KOPT-K1 (cell line): ENCODE measurements around the gene ATAT1.

Source experiments
- H3K27ac ChIP-seq: fragments of 200-600 bp; sonication (generic); 2 replicates; pipeline ENCODE4 v1.5.1; 2016; ENCODE audit warnings: antibody characterized with exemption, mild to moderate bottlenecking, low read depth, low read length; ENCODE audit not compliant: poor library complexity, severe bottlenecking
- H3K36me3 ChIP-seq: fragments of 200-600 bp; sonication (generic); 2 replicates; pipeline ENCODE4 v1.5.1; 2017; ENCODE audit warnings: antibody characterized with exemption, mild to moderate bottlenecking, low read length, moderate library complexity; ENCODE audit not compliant: insufficient read depth
- H3K9me3 ChIP-seq: fragments of 200-600 bp; sonication (generic); 2 replicates; pipeline ENCODE4 v1.5.1; 2017; ENCODE audit warnings: antibody characterized with exemption, low read length, mild to moderate bottlenecking; ENCODE audit not compliant: insufficient read depth, poor library complexity, severe bottlenecking

The ATAT1 gene

DNA sequence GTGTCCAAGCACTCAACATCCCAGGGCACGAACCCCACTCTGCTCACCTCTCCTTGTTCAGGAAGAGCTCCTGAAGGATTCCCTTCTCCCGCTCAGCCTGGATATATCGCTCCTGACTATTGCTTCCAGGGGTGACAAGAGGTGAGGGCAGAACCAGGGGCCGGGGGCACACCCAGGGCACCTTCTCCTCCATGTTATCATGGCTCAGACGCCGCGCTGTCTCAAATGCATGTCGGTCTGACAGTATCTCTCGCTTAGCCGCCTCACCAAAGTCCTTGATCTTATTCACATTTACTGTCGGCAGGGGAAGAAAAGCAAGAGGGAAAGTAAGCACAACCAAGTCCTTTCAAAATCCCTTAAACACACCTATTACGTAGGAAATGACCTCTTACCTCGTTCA is 22.7 kb upstream of the ATAT1 start:
- Histone ChIP-seq H3K36me3 (peaks cover 100% of the 10 kb centered on the region), H3K27ac (peak overlapping the region; percentile 94), H3K9me3 (no peaks in the 10 kb centered on the region)

DNA sequence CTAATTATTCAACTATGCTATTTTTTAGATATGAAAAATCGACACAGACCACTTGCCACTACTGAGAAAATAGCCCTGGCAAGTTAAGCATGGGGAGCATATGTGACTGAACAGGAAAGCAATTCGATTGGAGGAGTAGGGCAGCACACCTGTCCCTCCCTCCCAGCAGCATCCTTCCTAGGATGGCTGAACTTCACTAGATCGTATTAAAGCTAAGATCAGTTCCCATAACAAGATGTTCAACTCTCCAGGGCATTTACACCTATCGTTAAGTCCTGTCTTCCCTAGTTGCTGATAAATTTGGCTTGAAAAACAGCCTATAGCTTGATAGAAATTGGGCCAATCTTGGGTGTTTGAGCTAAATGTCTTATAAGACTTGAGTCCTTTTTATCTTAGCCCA is 16.6 kb upstream of the ATAT1 start:
- H3K27ac ChIP-seq: peak overlapping the region; percentile 95
- peaks cover 91% of the 10 kb centered on the region for H3K36me3 ChIP-seq
- no peaks in the 10 kb centered on the region for H3K9me3 ChIP-seq

DNA sequence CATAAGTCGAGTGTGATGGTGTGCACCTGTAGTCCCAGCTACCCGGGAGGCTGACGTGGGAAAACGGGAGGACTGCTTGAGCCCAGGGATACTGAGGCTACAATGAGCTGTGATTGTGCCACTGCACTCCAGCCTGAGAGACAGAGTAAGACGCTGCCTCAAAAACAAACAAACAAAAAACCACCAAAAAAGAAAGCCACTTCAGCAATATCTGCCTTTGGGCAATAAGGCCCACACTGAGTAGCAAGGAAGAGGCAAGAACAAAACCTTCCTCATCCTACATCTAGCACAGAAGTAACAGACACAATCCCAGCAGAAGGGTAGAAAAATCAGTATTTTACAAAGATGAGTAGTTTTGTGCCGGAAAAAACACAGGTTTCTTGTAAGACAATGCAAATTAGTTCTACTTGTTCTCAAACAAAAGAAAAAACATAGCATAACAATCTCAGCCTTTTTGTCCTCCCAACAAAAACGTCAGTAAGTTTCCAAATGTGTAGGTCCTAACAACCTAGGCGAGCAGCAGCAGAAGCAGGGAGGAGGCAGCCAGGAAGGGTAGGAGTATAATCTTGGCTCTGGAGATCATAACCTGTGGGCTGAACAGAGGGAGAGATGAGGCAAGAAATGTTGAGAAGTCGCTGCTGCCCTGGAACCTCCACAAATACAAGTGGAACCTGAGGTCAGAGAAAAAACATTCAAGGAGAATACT is 15.4 kb upstream of the ATAT1 start:
- Histone ChIP-seq H3K36me3 (peaks cover 84% of the 10 kb centered on the region), H3K9me3 (no peaks in the 10 kb centered on the region), H3K27ac (peak overlapping the region; percentile 95)

DNA sequence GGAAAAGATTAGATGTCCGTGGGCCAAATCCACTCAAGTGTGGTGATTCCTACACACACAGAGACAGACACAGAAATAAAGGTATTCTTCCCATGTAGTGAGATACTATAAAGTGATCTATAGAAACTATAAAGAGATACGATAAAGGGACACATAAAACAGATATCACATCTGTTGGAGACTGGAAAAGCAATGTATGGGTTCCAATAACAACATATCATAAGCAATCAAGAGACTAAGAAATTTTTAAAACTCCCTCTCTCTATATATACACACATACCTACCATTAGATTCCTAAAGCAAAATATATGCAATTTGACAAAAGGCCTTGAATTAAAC is 14.8 kb upstream of the ATAT1 start:
- Histone ChIP-seq H3K27ac (peak overlapping the region; percentile 95), H3K9me3 (no peaks in the 10 kb centered on the region), H3K36me3 (peaks cover 84% of the 10 kb centered on the region)

DNA sequence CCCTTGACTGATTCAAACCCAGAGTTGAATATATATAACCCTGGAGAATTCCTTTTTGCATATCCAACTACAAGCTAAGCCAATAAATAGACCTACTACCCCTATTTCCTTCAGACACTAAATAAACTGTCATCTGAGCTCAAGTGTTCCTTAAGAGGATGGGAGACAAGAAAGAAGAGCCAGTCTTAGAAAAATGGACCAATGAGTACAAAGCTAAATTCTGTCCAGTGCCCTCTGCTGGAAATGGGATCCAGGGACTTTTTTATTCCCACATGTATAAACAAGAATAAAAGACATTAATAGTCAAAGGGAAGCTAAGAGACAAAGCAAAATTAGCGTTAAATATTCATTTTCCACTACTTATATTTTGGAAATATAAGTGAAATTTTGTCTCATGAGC is 14.5 kb upstream of the ATAT1 start:
- peak overlapping the region; percentile 95 for H3K27ac ChIP-seq
- H3K9me3 ChIP-seq: no peaks in the 10 kb centered on the region
- H3K36me3 ChIP-seq: peaks cover 82% of the 10 kb centered on the region

DNA sequence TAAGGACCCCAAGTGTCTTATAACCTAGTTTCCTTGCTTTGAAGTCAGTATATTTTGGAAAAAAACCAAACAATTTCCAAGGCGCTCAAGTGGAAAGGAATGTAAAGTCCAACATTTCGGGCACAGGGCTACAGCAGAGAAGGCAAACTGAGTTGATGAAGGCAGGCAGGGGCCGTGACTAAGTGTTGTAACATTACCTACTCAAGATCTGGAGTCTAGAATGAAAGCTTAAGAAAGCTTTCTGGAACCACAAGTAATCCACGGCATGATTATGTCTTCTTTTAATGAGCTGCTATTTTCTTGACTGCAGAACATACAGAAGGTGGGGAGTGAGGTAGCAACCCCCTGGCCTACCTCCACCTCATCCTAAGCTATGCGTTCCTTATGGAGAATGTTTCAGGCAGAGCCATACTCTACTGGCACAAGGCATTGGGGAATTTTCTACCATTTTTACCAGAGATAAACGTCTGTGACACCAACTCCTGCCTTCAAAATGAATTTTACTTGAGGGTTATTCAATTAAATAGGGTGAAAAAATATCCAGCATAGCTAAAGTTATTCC is 13.9 kb upstream of the ATAT1 start:
- Histone ChIP-seq H3K9me3 (no peaks in the 10 kb centered on the region), H3K27ac (peak overlapping the region; percentile 95), H3K36me3 (peaks cover 76% of the 10 kb centered on the region)

DNA sequence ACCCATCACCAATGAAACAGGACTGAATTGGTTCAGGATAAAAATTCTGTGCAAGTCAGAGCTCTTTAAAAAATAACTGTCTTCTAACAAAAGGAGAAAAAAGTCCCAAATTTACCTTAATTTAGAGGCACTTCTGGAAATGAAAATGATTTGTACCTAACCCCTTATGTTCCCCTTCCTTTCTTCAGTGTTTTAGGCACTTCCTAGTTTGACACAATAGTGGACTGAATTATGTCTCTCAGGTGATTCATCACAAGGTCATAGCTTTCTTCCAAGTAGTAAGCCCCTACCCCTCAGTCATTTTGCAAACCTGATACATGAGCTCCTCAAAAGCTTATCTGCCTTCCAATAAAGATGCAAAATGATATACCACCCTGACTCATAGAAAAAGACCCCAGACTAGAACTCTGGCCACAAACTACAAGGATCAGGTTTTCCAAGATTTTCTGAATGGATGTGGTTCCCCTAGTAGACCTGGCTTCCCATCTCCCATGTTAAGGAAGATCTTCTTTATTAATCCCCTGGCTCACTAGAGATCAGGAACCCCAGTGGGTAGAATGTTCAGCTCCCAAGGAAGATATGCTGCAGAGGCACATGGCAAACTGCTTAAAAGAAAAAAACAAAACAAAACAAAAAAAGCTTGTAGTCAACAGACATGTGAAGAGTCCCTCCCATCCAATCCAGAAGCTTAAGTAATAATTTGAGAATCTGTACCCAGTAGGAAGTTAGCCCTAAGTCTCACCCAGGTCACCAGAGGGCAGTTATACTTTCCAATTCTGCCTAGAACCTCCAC is 13.2 kb upstream of the ATAT1 start:
- peak overlapping the region; percentile 95 for H3K27ac ChIP-seq
- H3K9me3 ChIP-seq: no peaks in the 10 kb centered on the region
- H3K36me3 ChIP-seq: peaks cover 70% of the 10 kb centered on the region

DNA sequence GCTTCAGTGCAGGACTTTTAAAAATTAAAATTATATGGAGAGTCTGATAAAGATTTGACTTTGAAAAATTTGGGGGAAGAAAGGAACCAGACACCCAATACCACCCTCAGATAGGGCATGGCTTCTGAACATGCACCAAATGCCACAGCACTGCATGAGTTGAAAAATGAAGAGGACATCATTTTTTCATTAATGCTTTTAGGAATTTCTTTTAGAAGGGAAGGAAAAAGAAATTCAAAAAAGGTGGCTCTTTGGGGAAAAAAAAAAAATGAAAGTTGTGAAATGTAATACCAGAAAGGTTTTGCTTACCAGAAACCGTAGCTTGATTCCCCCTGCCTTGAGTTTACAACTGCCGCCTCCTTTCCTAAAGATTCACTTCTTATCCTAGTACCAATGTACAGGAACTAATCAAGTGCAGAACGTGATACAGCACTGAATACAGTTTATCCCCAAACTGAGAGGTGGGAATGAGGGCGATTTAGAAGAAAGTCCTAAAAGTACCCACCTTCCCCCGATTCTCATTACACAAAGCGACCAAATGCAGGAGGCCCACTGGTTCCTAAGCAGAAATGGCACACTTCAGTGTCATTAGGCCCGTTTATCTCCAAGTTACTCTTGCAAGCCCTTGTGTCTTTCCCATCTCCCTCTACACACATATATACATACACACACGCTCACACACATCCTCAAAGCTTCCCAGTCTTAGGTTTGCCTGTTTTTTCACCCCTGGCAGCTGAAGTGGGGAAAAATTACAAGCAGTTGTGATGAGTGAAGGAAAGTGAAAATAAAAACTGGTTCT is 12.4 kb upstream of the ATAT1 start:
- H3K36me3 ChIP-seq: peaks cover 62% of the 10 kb centered on the region
- no peaks in the 10 kb centered on the region for H3K9me3 ChIP-seq
- H3K27ac ChIP-seq: peak overlapping the region; percentile 95

DNA sequence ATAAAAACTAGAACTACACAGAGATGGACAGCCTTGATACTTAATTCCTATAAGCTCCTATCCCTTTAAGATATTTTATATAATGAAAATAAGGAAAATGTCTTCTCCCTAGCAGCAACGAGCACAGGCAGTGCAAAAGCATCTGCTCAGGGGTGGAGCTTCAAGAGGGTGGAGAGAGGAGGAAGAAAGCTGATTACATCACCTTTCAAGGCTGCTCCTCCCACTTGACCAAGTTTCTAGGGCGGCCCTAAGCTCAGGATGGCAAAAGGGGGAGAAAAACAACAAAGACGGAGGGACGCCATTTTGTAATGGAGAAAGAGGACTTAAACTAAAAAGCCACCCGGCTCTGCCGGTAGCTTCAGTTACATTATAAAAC is 11.8 kb upstream of the ATAT1 start:
- peak overlapping the region; percentile 95 for H3K27ac ChIP-seq
- H3K9me3 ChIP-seq: no peaks in the 10 kb centered on the region
- H3K36me3 ChIP-seq: peaks cover 62% of the 10 kb centered on the region

DNA sequence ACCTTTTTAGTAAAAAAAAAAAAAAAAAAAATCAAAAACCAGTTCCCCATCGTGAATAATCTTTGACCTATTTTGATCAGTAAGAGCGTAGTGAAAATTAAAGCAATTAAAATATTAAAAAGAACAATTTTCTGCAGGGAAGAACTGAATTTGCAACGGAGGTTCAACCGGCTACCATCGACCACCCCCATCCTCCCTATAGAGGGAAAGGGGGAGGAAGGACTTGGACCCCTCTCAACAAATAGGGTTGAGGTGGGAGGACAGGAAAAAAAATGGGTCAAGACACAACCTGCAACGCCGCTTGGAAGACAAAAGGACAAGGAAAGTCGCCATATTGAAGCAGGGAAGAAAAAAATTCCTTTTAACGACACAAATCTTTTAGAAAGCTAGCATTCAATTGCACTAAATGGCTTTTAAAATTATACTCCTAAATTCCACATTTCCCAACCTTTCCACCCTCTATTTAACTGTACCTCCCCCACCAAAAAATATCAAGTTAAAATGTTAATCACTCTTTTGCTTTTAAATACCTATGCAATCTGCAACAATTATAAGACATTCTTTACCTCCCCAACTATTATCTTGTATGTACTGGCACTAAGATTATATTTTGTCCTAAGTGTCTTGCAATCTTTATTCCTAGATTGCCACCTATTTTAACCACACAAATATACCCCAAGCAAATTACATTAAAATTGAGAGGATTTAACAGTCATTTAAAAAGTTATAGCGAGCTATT is 11.3 kb upstream of the ATAT1 start:
- Histone ChIP-seq H3K27ac (peak overlapping the region; percentile 95), H3K9me3 (no peaks in the 10 kb centered on the region), H3K36me3 (peaks cover 60% of the 10 kb centered on the region)

DNA sequence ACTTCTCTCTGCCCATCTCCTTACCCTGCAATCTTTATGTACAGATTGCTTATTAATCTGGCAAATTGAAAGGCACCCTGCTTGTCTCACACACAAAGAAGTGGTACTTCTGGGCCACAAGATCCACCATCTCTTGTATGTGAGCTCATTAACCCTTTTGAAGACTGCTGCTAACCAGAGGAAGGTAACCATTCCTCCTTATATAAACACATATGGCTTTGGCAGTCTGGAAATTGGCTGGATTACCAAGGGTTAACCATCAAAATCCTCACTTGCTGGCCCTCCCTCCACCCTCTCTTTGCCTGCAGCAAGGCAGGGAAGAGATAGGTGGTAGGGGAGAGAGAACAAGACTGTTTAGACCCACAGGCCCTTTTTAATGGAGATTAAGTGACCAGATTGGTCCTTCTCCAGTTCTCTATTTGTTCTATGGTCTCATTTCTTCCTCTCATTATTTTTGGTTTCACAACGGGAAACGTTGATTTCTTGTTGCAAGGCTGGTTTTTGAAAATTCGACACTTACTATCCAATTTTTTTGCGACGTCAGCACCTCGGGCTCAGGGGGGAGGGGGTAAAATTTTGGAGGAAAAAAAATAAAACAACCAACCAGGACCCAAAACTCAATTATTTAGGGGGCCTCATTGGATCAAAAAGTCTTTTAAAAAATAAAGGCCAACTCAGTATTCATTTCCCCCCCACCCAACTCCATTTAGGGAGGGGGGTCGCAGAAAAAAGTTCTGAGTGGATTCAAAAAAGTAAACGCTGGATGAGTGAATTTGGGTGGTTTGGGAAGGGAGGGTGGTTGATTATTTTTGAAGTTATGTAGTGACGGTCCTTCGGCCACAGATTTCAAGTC is 10.5 kb upstream of the ATAT1 start:
- Histone ChIP-seq H3K36me3 (peaks cover 60% of the 10 kb centered on the region), H3K9me3 (no peaks in the 10 kb centered on the region), H3K27ac (peak overlapping the region; percentile 95)

DNA sequence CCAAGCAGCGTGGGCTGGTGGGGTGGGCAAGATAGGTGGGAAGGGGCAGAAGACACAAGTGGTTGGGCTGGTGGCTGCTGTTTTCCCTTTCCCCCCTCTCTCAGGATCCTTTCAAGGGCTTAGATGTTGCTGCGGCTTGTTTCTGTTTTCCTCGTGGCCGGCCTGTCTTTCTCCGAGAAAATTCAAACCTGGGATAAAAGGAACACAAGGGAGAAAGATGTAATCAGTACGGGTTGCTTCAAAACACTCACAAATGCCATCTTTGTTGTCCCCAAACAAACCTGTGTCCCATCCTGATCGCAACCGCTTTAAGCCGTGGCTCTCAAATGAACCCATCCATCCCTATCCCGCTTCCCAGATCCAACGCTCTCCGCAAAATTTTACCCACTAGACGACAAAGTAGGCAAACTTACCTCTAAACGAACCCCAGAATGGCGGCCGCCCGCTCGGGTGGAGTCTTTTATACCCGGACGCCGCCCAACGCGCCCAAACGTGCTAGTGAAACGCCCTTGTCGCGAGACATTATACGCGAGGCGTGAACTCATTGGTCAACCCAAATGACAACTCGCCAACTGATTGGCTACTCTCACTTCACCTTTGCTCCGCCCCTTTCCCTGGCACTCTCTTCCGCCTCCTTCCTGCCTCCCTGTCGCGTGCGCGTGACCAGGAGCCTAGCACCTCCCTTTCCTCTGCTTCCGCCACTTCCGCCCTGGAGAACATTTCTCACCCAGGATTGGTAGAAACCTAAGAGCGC is 9.7 kb upstream of the ATAT1 start, which contains the start of gene PPP1R10:
Gene PPP1R10 (minus strand): TSS at position 433 of the 754 bp plus-strand sequence. CDS start 7,299 bp downstream, outside the sequence.
- no peaks in the 10 kb centered on the region for H3K9me3 ChIP-seq
- peak within 1 kb of the TSS; percentile 95 for H3K27ac ChIP-seq
- peaks cover 62% of the 10 kb centered on the region for H3K36me3 ChIP-seq

DNA sequence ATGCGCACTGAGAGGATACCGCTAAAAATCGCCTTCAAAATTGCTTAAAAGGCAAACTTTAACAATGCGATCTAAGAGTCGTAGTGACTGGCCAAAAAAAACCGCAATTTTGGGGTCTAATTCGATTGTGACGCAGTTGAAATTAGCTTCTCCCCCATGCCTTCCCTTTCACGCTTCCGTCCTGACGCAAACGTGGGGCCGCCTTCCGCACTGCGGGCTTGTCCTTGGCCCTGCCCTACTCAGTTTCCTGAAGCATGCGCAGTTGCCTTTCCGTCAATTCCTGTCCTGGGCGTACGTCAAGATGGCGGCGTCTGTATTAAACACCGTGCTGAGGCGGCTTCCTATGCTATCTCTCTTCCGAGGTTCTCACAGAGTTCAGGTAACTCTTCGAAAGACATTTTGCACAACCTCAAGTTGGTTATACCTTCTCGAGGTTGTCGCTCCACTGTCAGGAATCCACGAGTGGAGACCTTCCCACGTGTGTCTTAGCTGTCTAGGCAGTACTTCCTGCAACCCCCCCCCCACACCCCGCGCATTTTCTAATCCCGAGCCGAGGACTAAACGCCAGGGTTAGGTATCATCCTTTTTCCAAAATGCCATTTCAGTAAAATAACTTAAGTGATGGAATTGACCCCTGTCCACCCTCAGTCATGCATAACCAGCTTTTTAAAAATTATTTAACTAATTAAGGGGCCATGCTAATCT is 9.0 kb upstream of the ATAT1 start, which contains the start of gene MRPS18B:
Gene MRPS18B (plus strand): TSS at position 276 of the 705 bp plus-strand sequence. CDS start 26 bp downstream, at position 302.
- H3K9me3 ChIP-seq: no peaks in the 10 kb centered on the region
- peaks cover 65% of the 10 kb centered on the region for H3K36me3 ChIP-seq
- H3K27ac ChIP-seq: peak within 1 kb of the TSS; percentile 95
